Kidney epithelial cell (primary cell): ENCODE results near the gene PMAIP1. TPM values are rescaled to one million over a fixed set of nuclear protein-coding genes. Genes with fewer than 3 reads are reported as not detected.

ENCODE experiments used
- DNase-seq: peaks from one replicate; pipeline ENCODE4 v3.0.0-alpha.2; 2010; ENCODE audit warnings: low read depth
- H3K27me3 ChIP-seq: 2 replicates; pipeline ENCODE4 v1.6.0; 2011; ENCODE audit warnings: low read length; ENCODE audit not compliant: control insufficient read depth, insufficient read depth
- H3K36me3 ChIP-seq: 2 replicates; pipeline ENCODE4 v1.5.1; 2011; ENCODE audit warnings: low read length; ENCODE audit not compliant: control insufficient read depth, insufficient read depth
- H3K4me3 ChIP-seq: 2 replicates; pipeline ENCODE4 v1.5.1; 2011; ENCODE audit warnings: low read depth, mild to moderate bottlenecking, control low read depth, low read length
- CTCF ChIP-seq: IDR thresholded peaks from 2 replicates; pipeline ENCODE4 v1.5.1; 2011; ENCODE audit warnings: mild to moderate bottlenecking, moderate library complexity, low read length, control low read depth, inconsistent platforms; ENCODE audit not compliant: insufficient read depth, poor library complexity, severe bottlenecking
- total RNA-seq: library from RNA; depleted of rRNA; stranded (reverse); fragments of >200 nt; gene quantifications from 2 replicates; pipeline ENCODE4 v1.2.3, GENCODE V29; 2015

The PMAIP1 gene
- total RNA-seq, 1 donor from 2014 or later: 73.9 TPM

GRCh38 chr18:59902993-59903610 lies 3.3 kb downstream of the PMAIP1 start:
- Histone ChIP-seq H3K27me3 (no peaks in the 10 kb centered on the region), H3K4me3 (no peak overlapping the region), H3K36me3 (no peaks in the 10 kb centered on the region)
- TF ChIP-seq CTCF: no peak
- DNase-seq: no peak

- Histone ChIP-seq H3K27me3 (no peaks in the 10 kb centered on the region), H3K4me3 (no peak overlapping the region), H3K36me3 (no peaks in the 10 kb centered on the region)
- TF ChIP-seq CTCF: no peak
- DNase-seq: no peak
Observed at GRCh38 chr18:59904011-59904601, 4.3 kb downstream of the PMAIP1 start.

- Histone ChIP-seq H3K27me3 (no peaks in the 10 kb centered on the region), H3K4me3 (no peak overlapping the region), H3K36me3 (no peaks in the 10 kb centered on the region)
- no peak for TF ChIP-seq CTCF
- no peak for DNase-seq
Observed at GRCh38 chr18:59905686-59906091, 5.9 kb downstream of the PMAIP1 start.

DNA sequence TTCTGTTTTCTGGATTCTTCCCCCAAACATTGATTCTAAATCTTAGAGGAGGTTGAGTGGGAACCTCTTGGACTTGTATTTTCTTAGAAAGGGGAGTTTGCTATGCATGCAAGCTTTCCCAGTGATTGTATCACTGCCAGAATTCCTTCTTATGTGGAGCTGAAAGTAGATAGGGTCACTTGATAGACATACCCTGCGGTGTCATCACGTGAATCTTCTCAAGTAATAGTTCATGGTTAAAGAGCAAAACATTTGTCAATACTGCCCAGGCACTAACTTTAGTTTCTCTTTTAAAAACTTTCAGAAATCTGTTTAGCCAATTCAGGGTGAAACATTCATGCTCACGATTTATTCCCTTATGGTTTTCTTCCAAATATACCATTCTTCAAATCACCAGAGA lies 6.4 kb downstream of the PMAIP1 start:
- DNase-seq: no peak
- no peak for TF ChIP-seq CTCF
- Histone ChIP-seq H3K4me3 (no peak overlapping the region), H3K36me3 (no peaks in the 10 kb centered on the region), H3K27me3 (no peaks in the 10 kb centered on the region)

- TF ChIP-seq CTCF: no peak
- Histone ChIP-seq H3K27me3 (no peaks in the 10 kb centered on the region), H3K36me3 (no peaks in the 10 kb centered on the region), H3K4me3 (no peak overlapping the region)
- no peak for DNase-seq
Observed at GRCh38 chr18:59907172-59907571, 7.4 kb downstream of the PMAIP1 start.

DNA sequence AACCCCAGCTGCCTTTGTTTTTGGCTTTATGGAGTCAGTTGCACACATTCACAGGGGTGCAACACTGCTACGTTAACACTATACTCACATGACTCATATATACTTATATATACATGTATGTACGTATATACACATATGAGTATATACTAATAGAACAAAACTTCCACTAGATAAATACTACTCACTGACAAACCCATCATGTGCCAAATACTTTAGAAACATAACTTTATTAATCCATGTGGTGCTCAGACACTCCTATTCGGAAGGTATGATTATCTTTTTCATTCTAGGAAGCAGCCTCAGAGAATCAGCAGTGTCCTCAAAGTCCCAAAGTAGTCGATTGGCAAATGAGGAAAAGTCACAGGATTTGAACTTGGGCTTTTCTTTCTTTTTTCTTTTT lies 7.9 kb downstream of the PMAIP1 start:
- no peak for DNase-seq
- TF ChIP-seq CTCF: no peak
- Histone ChIP-seq H3K4me3 (no peak overlapping the region), H3K27me3 (no peaks in the 10 kb centered on the region), H3K36me3 (no peaks in the 10 kb centered on the region)
